Dedifferentiated amniotic fluid mesenchymal stem cell (primary cell): ENCODE data around the gene OTOP2.
"Not testable (repeated sequence)": the region's sequence is repeated elsewhere in the genome, so short reads cannot be mapped to it uniquely, and the experiment has no call there.

Experiments used
- DNase-seq: peaks from one replicate; pipeline ENCODE4 v3.0.0-alpha.2; 2016; ENCODE audit errors: extremely low spot score

OTOP2 gene

DNA sequence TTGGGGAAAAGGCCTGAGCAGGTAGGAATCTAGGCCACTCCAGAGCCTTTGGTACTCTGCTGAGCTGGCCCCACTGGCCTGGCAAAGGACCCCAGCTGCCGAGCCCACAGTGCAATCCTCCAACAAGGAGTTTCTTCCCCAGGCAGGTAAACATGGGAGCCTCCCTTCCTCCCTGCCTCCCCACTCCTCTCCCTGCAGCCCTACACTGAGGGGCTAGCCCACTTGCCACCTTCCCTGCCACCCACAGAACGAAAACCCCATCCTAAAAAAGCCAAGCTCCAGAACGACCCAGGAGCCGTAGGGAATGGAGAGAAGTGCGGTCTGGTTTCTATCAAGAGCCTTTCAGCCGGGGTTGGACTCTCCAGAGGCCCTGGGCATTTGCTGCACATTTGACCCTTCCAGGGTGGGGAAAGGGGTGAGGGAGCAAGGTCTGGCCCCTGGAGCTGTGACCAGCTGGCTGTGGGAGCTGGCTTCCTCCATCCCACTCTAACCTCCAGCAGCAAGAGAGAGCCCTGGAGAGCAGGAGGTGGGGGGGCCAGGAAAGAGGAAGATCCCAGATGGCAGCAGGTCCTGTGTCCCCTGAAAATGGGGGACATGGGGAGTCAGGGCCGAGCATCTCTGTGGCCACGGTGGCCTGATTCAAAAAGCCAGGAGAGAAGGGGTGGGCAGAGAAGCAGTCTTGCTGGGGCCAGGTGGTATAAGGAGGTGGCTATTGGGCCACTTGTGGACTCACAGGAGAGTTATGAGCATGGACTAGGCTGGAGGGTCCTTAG, 47.2 kb downstream of the OTOP2 start:
- DNase-seq, result no peak

DNA sequence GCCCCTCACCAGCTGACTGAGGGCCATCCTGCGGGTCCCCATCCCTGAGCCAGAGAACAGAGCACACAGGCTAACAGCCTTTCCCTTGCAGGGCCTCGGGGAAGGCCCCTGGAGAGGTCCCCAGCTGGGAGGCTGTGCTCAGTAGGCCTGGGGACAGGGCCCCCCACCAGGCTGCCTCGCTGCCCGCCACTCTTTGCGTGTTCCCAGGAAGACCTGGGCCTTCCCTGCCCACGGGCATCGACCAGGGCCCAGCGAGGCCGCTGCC, 47.7 kb downstream of the OTOP2 start:
- no peak for DNase-seq

DNA sequence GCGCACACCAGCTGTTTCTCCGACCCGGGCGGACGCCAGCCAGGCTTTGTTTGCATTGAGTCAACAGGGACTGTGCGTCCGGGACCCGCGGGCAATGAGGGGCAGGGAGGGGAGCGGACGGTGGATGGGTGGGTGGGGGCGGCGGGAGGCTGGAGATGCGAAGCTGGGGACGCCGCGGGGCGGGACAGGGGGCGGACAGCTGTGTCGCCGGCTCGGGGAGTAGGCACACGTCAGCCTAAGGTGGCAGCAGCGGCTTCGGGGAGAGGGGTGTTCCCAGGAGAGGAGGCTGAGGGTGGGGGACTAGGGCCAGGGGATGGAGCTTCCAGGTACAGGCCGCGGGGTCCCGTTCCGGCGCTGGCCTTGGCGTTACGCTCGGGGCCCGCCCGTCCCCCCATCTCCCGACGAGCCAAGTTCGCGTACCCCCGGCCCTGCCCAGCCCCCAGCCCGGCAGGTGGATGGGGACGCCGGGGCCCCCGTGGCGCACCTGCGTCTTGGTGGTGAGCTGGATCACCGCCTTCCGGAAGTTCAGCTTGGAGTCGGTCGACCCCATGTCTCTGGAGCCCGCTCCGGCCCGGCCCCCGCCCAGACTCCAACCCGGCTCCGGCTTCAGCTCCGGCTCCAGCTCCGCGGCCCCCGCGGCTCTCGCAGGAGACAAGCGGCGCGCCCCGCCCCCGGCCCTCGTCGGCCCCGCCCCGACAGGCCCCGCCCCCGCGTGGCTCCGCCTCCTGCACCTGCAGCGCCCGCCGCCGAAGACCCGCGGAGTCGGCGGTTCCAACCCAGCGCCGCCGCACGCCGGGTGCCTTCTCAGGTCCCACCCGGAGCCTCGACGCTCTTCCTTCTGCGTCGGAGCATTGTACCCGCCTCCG, 48.3 kb downstream of the OTOP2 start, which contains the start of gene HID1:
Gene HID1, minus strand, starts transcription at position 653 of the 866 bp plus-strand sequence. Its CDS starts 103 bp downstream, at position 550.
- no peak for DNase-seq

DNA sequence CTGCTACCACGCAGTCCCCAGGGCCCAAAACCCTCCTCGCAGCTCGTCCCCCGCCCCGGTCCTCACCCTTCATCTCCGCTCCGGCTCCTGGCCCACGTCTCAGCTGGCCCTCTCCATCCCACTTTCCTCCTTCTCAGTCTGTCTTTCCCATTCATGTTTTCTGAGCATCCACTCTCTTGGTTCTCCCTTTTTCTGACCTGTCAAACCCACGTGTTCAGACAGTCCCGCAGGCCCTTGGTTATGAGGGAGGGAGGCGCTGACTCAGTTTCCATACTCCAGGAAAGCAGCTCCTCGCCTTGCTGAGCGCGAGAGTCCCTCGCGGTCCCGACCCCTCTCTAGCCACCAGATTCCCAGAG, 48.9 kb downstream of the OTOP2 start:
- DNase-seq, result no peak

DNA sequence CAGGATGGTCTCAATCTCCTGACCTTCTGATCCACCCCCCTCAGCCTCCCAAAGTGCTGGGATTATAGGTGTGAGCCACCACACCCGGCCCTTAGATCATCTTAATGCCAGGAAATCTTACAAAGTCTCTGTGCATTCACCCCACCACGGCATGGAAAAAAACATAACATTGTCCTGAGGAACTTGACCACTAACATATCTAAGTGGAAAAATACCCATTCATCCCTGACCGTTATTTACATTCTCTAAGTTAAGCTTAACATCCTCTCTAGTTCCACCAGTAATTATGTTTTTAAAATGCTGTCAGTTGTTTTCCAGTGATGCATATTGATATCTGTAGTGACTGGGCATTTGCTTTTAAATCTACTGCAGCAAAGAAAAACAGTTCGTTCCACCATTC, 51.9 kb downstream of the OTOP2 start:
- DNase-seq, result no peak

DNA sequence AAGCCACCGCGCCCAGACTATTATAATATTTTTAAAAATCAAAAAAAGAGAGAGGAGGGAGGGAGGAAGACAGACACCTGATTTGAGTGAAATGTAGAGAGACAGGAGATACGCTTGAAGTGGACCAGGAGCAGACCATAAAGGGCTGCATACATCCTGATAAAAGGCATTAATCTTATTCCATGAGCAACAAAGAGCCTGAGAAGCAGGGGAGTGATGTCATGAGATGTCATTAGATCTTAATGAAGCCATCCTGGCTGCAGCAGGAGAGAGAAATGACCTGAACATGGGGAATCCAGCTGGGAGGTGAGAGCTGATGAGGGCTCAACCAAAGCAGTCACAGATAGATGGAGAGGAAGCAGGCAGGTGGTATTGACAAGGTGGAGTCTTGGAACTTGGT, 53.7 kb downstream of the OTOP2 start:
- DNase-seq, result no peak

DNA sequence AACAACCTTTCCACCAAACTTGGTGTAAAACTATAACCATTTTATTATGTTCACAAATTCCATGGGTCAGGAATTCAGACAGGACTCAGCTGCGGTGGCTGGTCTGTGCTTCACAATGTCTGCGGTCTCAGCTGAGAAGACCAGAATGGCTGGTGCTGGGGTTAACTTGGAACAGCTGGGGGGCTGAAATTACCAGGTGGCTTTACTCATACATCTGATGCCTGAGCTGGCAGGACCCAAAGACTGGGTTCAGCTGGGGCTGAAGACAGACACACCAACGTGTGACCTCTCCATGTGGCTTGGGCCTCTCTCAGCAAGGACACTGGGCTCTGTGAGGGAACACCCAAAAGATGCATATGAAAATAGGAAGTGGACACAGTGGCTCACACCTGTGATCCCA, 54.2 kb downstream of the OTOP2 start:
- no peak for DNase-seq

DNA sequence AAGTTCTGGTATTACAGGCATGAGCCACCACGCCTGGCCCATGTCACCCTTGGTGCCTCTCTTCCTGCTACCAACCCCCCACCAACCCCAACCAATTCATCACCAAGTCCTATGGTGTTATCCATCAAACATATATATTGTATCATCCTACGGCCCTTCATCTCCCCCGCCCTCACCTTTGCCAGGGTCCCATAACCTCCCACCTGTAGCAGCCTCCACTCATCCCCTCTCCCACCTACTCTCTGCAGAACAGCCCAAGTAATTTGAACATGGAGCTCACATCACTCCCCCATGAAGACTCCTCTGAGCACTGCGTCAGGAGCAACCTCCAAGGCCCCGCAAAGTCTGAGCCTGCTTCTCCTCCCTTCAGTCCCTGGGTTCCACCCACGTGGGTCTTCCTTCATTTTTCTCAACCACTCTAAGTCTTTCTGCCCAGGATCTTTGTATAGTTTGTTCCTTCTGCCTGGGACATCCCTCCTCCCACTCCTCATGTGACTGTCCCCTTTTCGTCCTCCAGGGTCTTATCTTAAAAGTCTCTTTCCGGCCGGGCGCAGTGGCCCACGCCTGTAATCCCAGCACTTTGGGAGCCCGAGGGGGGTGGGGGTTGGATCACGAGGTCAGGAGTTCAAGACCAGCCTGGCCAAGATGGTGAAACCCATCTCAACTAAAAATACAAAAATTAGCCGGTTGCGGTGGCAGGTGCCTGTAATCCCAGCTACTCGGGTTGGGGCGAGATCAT, 55.5 kb downstream of the OTOP2 start:
- no peak for DNase-seq

DNA sequence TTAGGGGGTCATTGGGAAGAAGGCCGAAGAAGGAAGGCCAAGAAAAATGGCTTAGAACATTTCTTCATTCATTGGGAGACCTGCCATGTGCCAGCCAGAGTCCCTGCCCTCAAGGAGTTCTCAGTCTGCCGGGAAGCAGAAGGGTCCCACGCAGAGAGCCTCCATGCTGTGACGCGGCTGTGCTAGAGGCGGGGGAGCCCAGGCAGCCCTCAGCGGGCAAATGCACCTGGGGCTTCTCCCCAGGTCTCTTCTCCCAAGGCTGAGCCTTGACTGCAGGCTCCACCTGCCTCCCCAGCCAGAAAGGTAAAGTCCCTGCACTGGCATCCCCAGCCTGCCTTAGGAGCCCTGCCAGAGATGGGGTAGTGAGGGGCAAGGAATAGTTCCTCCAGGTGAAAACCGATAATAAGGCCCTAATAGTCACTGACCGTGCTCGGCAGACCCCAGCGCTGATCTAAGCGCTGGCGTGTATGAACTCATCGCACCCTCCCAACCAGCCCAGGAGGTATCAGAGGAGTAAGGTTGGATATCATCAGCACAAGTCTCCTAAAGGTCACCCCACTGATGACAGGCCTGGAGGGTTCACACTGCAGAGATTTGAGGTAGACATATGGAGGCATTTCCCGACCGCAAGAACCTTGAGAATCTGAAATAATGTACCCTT, 57.4 kb downstream of the OTOP2 start:
- DNase-seq, result no peak

DNA sequence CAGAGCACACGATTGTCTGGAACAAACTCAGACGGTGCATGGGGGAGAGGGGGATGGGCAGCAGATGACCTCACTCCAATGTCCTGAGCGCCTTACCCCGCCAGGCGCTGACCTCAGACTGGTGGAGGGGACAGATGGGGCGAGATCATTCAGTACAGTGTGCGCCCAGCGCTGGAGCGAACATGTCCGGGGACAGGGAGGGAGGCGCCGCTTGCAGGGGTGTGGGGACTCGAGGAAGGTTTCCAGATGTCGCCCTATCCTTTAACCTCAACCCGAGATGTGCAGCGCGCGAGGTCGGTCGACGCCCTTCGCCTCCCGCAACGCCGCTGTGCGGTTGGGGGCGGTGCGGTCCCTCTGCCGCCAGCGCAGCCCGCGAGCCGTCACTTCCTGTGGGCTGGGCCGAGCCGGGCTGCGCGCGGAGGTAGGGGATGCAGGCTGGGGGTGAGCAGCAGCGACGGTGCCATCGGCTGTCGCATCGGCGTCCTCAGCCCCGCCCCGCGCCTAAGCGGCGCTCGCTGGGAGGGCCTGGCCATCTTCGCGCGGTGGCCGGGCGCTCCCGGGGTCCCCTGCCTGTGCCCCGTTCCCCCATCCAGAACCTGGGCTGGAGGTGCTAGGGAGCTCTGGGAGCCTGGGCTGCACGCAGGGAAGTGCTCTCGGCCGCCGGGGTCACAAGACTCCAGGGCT, 58.0 kb downstream of the OTOP2 start:
- no peak for DNase-seq

DNA sequence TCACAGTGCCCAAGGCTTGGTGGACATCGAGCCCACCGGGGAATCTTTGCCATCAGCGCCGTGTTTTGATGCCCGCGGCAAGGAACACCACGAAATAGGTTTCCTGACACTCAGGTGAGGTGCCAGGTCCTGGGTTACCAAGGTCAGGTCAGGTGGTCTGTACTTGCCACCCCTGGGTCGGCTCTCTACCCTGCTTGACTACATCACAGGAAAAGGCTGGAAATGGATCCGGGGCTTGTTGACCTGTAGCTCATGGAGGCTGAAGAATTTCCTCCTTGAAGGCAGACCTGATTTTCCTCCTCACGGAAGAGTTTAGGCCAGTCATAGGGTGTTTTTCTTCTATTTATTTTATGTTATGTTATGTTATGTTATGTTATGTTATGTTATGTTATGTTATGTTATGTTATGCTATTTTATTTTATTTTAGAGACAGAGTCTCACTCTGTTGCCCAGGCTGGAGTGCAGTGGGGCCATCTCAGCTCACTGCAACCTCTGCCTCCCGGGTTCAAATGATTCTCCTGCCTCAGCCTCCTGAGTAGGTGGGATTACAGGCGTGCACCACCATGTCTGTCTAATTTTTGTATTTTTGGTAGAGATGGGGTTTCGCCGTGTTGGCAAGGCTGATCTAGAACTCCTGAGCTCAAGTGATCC, 58.7 kb downstream of the OTOP2 start:
- DNase-seq, result not testable (repeated sequence)
